ENCODE measurements around the gene LSR. TPM values are rescaled to one million over a fixed set of nuclear protein-coding genes. Genes with fewer than 3 reads are reported as not detected.

The LSR gene
- total RNA-seq, 1 donor from 2014 or later = 103 TPM

GRCh38 chr19:35298561-35298972, 49.8 kb downstream of the LSR start:
- no peak for ATAC-seq
- no peak for DNase-seq (ENCODE audit: low spot score)

DNA sequence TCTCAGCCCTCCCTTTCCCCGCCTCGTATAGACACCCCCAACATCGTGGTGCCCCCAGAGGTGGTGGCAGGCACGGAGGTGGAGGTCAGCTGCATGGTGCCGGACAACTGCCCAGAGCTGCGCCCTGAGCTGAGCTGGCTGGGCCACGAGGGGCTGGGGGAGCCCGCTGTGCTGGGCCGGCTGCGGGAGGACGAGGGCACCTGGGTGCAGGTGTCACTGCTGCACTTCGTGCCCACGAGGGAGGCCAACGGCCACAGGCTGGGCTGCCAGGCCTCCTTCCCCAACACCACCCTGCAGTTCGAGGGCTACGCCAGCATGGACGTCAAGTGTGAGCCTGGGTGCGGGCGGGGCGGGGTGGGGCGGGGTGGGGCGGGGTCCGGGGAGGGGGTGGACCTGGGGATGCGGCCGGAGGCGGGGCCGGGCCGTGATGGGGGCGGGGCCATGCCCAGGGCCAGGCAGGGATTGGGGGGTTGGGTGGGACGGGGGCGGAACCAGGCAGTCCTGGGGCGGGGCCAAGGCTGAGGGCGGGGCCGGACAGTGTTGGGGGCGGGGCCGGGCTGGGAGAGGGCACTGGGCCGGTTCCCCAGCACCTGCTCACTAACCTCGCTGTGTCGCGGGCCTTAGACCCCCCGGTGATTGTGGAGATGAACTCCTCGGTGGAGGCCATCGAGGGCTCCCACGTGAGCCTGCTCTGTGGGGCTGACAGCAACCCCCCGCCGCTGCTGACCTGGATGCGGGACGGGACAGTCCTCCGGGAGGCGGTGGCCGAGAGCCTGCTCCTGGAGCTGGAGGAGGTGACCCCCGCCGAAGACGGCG, 50.9 kb downstream of the LSR start:
- DNase-seq (ENCODE audit: low spot score) (no peak), ATAC-seq (peak; percentile 33)

GRCh38 chr19:35300339-35300649, 51.5 kb downstream of the LSR start:
- DNase-seq (ENCODE audit: low spot score) (no peak), ATAC-seq (no peak)

DNA sequence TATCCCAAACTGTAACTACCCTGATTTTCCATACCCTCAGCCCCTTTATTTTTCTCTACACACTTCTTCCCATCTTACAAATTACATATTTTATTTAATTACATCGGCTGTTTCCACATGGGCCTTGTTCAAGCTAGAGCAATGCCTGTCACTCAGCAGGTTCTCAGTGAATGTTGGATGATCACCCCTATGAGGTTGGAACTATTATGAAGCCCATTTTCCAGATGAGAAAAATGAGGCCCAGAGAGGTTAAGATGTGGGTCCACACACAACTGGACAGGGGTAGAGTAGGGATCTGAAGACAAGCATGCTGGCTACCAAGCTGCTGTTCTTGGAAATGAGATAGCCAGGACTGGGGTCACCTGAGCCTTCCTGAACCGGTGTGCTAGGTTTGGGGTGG, 53.2 kb downstream of the LSR start:
- ATAC-seq (no peak), DNase-seq (ENCODE audit: low spot score) (no peak)

DNA sequence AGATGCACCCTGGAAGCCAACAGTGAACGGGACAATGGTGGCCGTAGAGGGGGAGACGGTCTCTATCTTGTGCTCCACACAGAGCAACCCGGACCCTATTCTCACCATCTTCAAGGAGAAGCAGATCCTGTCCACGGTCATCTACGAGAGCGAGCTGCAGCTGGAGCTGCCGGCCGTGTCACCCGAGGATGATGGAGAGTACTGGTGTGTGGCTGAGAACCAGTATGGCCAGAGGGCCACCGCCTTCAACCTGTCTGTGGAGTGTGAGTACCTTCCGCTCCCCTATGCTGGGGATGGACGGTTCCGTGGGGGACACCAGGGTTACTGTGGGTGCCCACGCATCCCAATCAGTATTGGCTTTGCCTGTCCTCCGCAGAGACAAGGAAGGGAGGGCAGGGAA, 53.6 kb downstream of the LSR start:
- no peak for ATAC-seq
- no peak for DNase-seq (ENCODE audit: low spot score)

GRCh38 chr19:35303357-35303915, 54.6 kb downstream of the LSR start:
- no peak for ATAC-seq
- no peak for DNase-seq (ENCODE audit: low spot score)

- DNase-seq (ENCODE audit: low spot score) (no peak), ATAC-seq (no peak)
Observed at GRCh38 chr19:35304036-35304435, 55.2 kb downstream of the LSR start.

DNA sequence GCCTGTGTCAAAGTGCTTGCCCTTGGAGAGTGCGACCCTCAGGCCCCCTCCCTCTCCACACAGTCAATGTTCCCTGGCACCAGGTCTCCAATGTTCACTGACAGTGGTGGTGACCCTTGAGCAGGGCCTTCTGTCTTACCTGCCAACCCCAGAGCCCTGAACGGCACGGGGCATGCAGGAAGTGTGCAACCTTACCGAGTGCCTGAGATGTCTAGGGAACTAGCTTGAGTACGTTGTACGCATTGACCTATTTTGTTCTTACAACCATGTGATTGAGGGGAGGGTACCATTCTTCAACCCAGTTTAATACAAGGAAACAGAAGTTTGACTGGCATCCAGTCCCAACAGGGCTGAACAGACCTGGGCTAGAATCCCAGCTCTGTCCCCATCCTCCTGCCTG, 56.4 kb downstream of the LSR start:
- ATAC-seq = no peak
- DNase-seq (ENCODE audit: low spot score) = no peak

GRCh38 chr19:35306473-35307246, 57.9 kb downstream of the LSR start:
- ATAC-seq (no peak), DNase-seq (ENCODE audit: low spot score) (no peak)

GRCh38 chr19:35307931-35308330, 59.1 kb downstream of the LSR start:
- ATAC-seq = no peak
- no peak for DNase-seq (ENCODE audit: low spot score)

DNA sequence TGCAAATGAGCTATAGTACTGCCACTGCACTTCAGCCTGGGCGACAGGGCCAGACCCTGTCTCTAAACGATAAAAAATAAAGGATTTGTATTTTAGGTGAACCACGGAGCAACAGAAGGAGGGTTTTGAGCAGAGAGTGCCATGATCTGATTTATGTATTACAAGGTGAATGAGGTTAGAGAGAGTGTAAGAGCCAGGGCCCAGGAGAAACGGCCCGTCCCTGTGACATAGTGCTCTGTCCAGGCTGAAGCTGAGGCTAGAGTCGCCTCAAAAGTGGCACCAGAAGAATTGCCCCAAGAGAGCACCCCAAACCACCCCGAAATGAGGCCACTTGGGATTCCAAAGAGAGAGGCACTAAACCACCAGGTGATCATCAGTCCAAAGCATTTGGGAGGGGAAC, 60.1 kb downstream of the LSR start:
- DNase-seq (ENCODE audit: low spot score) = no peak
- no peak for ATAC-seq

- ATAC-seq (peak; percentile 45), DNase-seq (ENCODE audit: low spot score) (no peak)
Observed at GRCh38 chr19:35309481-35310279, 60.9 kb downstream of the LSR start.

DNA sequence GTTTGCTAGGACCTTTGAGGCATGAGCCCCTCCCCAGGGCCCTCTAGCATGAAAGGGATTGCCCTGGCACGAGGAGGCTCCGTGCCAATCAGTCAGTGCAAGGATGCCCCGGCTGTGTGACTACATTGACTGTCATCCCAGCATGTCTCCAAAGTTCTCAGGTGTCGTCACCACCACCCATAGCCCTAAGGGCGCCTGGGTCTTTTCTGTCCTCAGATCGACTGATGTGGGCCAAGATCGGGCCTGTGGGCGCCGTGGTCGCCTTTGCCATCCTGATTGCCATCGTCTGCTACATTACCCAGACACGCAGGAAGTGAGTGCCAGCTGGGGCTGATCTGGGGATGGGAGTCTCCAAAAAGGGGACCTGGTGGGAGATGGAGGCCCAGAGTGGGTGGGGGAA, 61.5 kb downstream of the LSR start:
- ATAC-seq = no peak
- no peak for DNase-seq (ENCODE audit: low spot score)

GRCh38 chr19:35310811-35311465, 62.1 kb downstream of the LSR start:
- ATAC-seq (no peak), DNase-seq (ENCODE audit: low spot score) (no peak)

DNA sequence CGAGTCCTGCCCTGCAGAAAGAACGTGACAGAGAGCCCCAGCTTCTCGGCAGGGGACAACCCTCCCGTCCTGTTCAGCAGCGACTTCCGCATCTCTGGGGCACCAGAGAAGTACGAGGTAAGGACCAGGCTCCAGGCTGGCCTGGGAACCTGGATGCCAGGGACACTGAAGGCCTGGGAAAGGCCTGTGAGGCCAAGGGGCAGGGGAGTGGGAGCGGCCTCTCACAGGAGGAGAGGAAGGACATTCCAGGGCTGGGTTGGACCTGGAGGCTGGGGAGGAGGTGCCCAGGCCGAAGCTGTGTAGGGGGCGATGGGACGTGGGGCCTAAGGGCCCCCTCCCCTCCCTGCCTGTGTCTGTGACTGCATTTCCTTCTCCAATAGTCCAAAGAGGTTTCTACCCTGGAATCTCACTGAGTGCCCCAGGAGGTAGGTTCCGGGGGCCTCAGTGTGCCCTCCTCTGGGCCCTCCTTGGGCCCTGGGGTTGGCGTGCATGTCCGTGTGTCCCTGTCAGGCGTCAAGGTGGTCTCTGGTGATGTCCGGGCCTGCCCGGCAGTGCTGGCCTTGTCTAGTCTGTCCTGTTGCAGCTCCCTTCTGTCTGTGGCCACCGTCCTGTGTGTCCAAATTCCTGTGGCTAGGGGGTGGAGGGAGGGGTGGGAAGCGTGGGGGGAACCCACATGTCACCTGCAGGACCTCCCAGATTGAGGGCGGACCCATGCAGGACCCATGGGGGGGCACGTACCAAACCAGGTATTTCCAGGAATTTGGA, 63.3 kb downstream of the LSR start:
- DNase-seq (ENCODE audit: low spot score) = no peak
- no peak for ATAC-seq

DNA sequence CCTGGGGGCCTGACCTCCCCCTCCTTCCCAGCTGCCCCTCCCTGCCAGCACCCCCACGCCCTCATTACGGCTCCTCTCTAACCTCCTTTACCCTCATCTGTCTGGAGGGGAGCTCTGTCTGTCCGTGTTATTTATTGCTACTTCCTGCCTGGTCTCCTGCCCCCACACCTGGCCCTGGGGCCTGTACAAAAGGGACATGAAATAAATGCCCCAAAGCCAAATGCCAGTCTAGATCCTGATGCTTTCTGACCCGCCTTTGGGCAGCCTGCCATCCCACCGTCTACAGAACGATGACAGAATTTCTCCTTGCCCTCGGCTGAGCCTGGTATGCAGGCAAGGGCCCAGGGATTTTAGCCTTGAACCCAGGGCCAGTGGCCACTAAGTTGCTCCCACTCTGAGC, 64.8 kb downstream of the LSR start:
- no peak for DNase-seq (ENCODE audit: low spot score)

GRCh38 chr19:35314031-35314430, 65.2 kb downstream of the LSR start:
- DNase-seq (ENCODE audit: low spot score) = no peak
- no peak for ATAC-seq

More for the DNA sequence above, 64.8 kb downstream of the LSR start:
- ATAC-seq = no peak

- DNase-seq (ENCODE audit: low spot score) (no peak), ATAC-seq (no peak)
Observed at GRCh38 chr19:35314858-35315470, 66.2 kb downstream of the LSR start.

- ATAC-seq (no peak), DNase-seq (ENCODE audit: low spot score) (no peak)
Observed at GRCh38 chr19:35315883-35316282, 67.1 kb downstream of the LSR start.

DNA sequence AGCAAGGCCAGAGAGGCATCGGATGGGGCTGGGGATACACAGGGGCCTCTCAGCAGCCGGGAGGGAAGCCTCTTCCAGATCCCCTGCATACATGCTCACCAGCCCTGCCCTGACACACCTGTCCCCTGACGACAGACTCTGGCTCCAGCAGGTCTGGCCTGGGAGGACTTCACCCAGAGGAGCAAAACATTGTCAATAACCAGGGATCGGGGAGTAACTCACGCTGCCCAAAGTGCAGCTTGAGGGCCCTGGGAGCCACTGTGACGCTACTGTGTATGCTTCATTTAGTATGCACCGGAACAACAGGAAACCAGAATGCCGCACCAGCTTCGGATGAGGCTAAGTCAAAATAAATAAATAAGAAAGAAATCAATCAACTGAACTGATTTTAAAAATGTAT, 67.8 kb downstream of the LSR start:
- peak; percentile 62 for ATAC-seq
- no peak for DNase-seq (ENCODE audit: low spot score)
